Caco-2 (cell line): ENCODE data around the gene SLC1A1. TPM values are rescaled to one million over a fixed set of nuclear protein-coding genes. Genes with fewer than 3 reads are reported as not detected.

Experiments
- BruUV-seq: library from RNA; stranded (reverse); fragments of 400-500 nt; replicated peaks from 2 replicates; lab custom pipeline; 2021; lab: Mats Ljungman, UMichigan
- CTCF ChIA-PET: fragments of 300-600 bp; sonication (Branson Sonifier 250); formaldehyde crosslinking; loops from one replicate; lab custom pipeline; 2022; ENCODE audit warnings: antibody characterized with exemption; lab: Charles Lee
- POLR2A ChIA-PET: fragments of 300-600 bp; sonication (Branson Sonifier 250); formaldehyde crosslinking; loops from one replicate; lab custom pipeline; 2022; ENCODE audit warnings: antibody characterized with exemption; lab: Charles Lee
- DNase-seq, 2 experiments: peaks; one replicate each; pipeline versions ENCODE4 v3.0.0 to v3.0.0-alpha.2; 2020 to 2022
- H3K27me3 ChIP-seq: replicated peaks from 2 replicates; pipeline ENCODE4 v1.6.0; 2011; ENCODE audit warnings: low read length; ENCODE audit not compliant: control insufficient read depth, insufficient read depth
- H3K36me3 ChIP-seq: 2 replicates; pipeline ENCODE4 v1.5.1; 2011; ENCODE audit warnings: low read length; ENCODE audit not compliant: control insufficient read depth, insufficient read depth
- H3K4me1 ChIP-seq: fragments of 250-450 bp; sonication (Bioruptor Pico); 2 replicates; pipeline ENCODE4 v1.5.1; 2020; ENCODE audit warnings: mild to moderate bottlenecking
- H3K4me3 ChIP-seq: 2 replicates; pipeline ENCODE4 v1.5.1; 2011; ENCODE audit warnings: low read depth, mild to moderate bottlenecking, control low read depth, low read length
- H3K9me3 ChIP-seq: fragments of 250-450 bp; sonication (Bioruptor Pico); 2 replicates; pipeline ENCODE4 v1.5.1; 2020; ENCODE audit warnings: mild to moderate bottlenecking, moderate library complexity
- H3K27ac Mint-ChIP-seq: one replicate; pipeline ENCODE4 v1.8.0; 2022; ENCODE audit warnings: mixed read lengths; ENCODE audit not compliant: unreplicated experiment
- H3K27me3 Mint-ChIP-seq: one replicate; pipeline ENCODE4 v1.8.0; 2022; ENCODE audit warnings: mixed read lengths; ENCODE audit not compliant: insufficient read depth, unreplicated experiment
- H3K36me3 Mint-ChIP-seq: one replicate; pipeline ENCODE4 v1.8.0; 2022; ENCODE audit warnings: mild to moderate bottlenecking, mixed read lengths; ENCODE audit not compliant: insufficient read depth, unreplicated experiment
- H3K4me1 Mint-ChIP-seq: one replicate; pipeline ENCODE4 v1.8.0; 2022; ENCODE audit warnings: low read depth, mixed read lengths; ENCODE audit not compliant: unreplicated experiment
- H3K4me3 Mint-ChIP-seq: one replicate; pipeline ENCODE4 v1.8.0; 2022; ENCODE audit warnings: mild to moderate bottlenecking, moderate library complexity, mixed read lengths; ENCODE audit not compliant: unreplicated experiment
- H3K9me3 Mint-ChIP-seq: one replicate; pipeline ENCODE4 v1.8.0; 2022; ENCODE audit warnings: mixed read lengths; ENCODE audit not compliant: unreplicated experiment
- intact Hi-C: fragments of 100-400 bp; cut with micrococcal nuclease; formaldehyde crosslinking; loops from one replicate; pipeline ENCODE4 v1.10.0; 2022; ENCODE audit not compliant: unreplicated experiment
- total RNA-seq: library from RNA; stranded (reverse); gene quantifications from 2 replicates; pipeline ENCODE4 v1.2.3, GENCODE V29; 2022
- TF ChIP-seq, protein P1 (sequence below), 2 experiments: fragments of 200-600 bp in 1 of 2; IDR thresholded peaks; 1 replicate in 1 of 2; 2 replicates in 1 of 2; pipeline versions ENCODE4 v1.5.1 to v1.8.0; 2011 to 2022; ENCODE audit warnings: antibody characterized with exemption in 1 of 2, control low read depth in 1 of 2, inconsistent platforms in 1 of 2, low read depth in 1 of 2, low read length in 1 of 2, mild to moderate bottlenecking in 1 of 2, moderate library complexity in 1 of 2; ENCODE audit not compliant: insufficient read depth in 1 of 2, severe bottlenecking in 1 of 2, unreplicated experiment in 1 of 2

Gene SLC1A1
- total RNA-seq, 1 experiment from 2014 or later = 53.1 TPM

DNA sequence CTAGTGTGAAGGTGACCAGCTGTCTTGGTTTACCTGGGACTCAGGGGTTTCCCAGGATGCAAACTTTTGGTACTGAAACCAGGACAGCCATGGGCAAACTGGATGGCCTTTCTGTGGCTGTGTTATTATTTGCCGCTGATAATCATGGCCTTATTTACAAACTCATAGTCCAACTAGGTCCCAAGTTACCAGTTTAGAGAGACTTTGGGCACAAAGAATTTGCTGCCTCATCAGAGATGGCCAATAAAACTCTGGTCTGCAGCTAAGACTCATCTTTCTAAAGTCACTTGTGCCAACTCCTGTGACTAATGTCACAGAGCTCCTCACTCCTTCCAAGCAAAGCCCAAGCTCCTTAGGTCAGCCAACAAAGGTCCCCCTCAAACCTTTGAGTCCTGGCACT is 124.4 kb downstream of the SLC1A1 start:
- H3K27me3 ChIP-seq = no peaks in the 10 kb centered on the region
- H3K36me3 ChIP-seq = no peaks in the 10 kb centered on the region
- H3K36me3 Mint-ChIP-seq = no peaks in the 10 kb centered on the region
- no peaks in the 10 kb centered on the region for H3K27me3 Mint-ChIP-seq
- POLR2A ChIA-PET = no interaction called here
- BruUV-seq = no TSS peak
- no peak overlapping the region for H3K4me3 ChIP-seq
- DNase-seq = no peak
- no peak overlapping the region for H3K4me3 Mint-ChIP-seq
- no peak overlapping the region for H3K27ac Mint-ChIP-seq
- no peaks in the 10 kb centered on the region for H3K4me1 ChIP-seq
- H3K9me3 ChIP-seq = no peaks in the 10 kb centered on the region
- TF ChIP-seq, protein P1, sequence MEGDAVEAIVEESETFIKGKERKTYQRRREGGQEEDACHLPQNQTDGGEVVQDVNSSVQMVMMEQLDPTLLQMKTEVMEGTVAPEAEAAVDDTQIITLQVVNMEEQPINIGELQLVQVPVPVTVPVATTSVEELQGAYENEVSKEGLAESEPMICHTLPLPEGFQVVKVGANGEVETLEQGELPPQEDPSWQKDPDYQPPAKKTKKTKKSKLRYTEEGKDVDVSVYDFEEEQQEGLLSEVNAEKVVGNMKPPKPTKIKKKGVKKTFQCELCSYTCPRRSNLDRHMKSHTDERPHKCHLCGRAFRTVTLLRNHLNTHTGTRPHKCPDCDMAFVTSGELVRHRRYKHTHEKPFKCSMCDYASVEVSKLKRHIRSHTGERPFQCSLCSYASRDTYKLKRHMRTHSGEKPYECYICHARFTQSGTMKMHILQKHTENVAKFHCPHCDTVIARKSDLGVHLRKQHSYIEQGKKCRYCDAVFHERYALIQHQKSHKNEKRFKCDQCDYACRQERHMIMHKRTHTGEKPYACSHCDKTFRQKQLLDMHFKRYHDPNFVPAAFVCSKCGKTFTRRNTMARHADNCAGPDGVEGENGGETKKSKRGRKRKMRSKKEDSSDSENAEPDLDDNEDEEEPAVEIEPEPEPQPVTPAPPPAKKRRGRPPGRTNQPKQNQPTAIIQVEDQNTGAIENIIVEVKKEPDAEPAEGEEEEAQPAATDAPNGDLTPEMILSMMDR (IDR thresholded peaks at IDR 0.05; ENCODE audit: insufficient read depth in 1 of 2, low read depth in 1 of 2, low read length in 1 of 2, severe bottlenecking in 1 of 2, unreplicated experiment in 1 of 2) = no peak
- no peaks in the 10 kb centered on the region for H3K9me3 Mint-ChIP-seq
- peaks cover 7% of the 10 kb centered on the region for H3K4me1 Mint-ChIP-seq
- CTCF ChIA-PET = no interaction called here
- intact Hi-C loops = no loop called here

DNA sequence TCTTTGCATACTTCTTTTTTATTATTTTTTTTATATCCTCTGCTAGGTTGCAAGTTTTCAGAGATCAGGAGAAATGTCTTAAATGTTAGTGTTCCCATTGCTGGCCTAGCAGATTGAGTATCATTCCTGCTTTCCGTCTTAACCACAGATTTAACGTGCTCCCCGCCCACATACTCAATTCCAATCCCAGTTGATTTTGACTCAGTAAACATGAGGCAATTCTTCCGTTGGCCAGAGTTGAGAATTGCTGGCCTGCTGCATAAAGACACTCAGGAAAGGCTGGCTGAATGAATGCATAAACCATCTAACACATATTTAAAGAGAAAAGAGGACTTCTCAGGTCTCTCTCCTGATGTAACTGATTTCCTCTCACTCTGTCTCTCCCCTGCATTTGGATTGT is 125.0 kb downstream of the SLC1A1 start:
- TF ChIP-seq, protein P1 (IDR thresholded peaks at IDR 0.05; ENCODE audit: insufficient read depth in 1 of 2, low read depth in 1 of 2, low read length in 1 of 2, severe bottlenecking in 1 of 2, unreplicated experiment in 1 of 2) = no peak
- Mint-ChIP-seq H3K4me3 (no peak overlapping the region), H3K4me1 (peaks cover 11% of the 10 kb centered on the region), H3K27ac (no peak overlapping the region), H3K36me3 (no peaks in the 10 kb centered on the region), H3K9me3 (no peaks in the 10 kb centered on the region), H3K27me3 (no peaks in the 10 kb centered on the region)
- no peaks in the 10 kb centered on the region for H3K27me3 ChIP-seq
- H3K4me1 ChIP-seq = no peaks in the 10 kb centered on the region
- POLR2A ChIA-PET = no interaction called here
- intact Hi-C loops = no loop called here
- H3K4me3 ChIP-seq = no peak overlapping the region
- H3K9me3 ChIP-seq = no peaks in the 10 kb centered on the region
- CTCF ChIA-PET = no interaction called here
- DNase-seq = no peak
- BruUV-seq = no TSS peak
- no peaks in the 10 kb centered on the region for H3K36me3 ChIP-seq

DNA sequence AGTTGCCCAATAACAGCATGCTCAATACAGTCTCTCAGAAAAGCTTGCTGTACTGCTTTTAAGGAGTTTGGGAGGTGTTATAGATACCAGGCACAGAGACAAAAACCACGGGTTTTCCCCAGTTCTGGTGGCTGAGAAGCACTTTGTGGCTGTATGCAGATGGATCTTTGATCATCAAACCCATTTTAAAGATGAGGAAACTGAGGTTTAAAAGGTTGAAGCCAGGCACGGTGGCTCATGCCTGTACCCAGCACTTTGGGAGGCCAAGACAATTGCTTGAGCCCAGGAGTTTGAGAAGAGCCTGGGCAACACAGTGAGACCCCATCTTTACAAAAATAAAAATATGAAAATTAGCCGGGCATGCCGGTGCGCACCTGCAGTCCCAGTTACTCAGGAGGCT is 125.5 kb downstream of the SLC1A1 start:
- intact Hi-C loops = no loop called here
- Mint-ChIP-seq H3K36me3 (no peaks in the 10 kb centered on the region), H3K4me1 (peaks cover 13% of the 10 kb centered on the region), H3K9me3 (no peaks in the 10 kb centered on the region), H3K27me3 (no peaks in the 10 kb centered on the region), H3K27ac (no peak overlapping the region), H3K4me3 (no peak overlapping the region)
- H3K27me3 ChIP-seq = no peaks in the 10 kb centered on the region
- no peak overlapping the region for H3K4me3 ChIP-seq
- no peaks in the 10 kb centered on the region; the same call in 1 of the 2 replicates for H3K4me1 ChIP-seq
- no peaks in the 10 kb centered on the region for H3K36me3 ChIP-seq
- BruUV-seq = no TSS peak
- CTCF ChIA-PET = no interaction called here
- DNase-seq = no peak
- no peaks in the 10 kb centered on the region for H3K9me3 ChIP-seq
- TF ChIP-seq, protein P1 (IDR thresholded peaks at IDR 0.05; ENCODE audit: insufficient read depth in 1 of 2, low read depth in 1 of 2, low read length in 1 of 2, severe bottlenecking in 1 of 2, unreplicated experiment in 1 of 2) = no peak
- POLR2A ChIA-PET = no interaction called here
